Hepatic stellate cell (primary cell): ENCODE measurements around the gene ZBBX.

Experiments
- DNase-seq: peaks from one replicate; pipeline ENCODE4 v3.0.0; 2011; ENCODE audit warnings: low spot score

Gene ZBBX

GRCh38 chr3:167306319-167306718 is 73.8 kb downstream of the ZBBX start:
- DNase-seq: no peak

- no peak for DNase-seq
Observed at GRCh38 chr3:167305340-167305890, 74.7 kb downstream of the ZBBX start.

- no peak for DNase-seq
Observed at GRCh38 chr3:167304077-167304476, 76.0 kb downstream of the ZBBX start.

- no peak for DNase-seq
Observed at GRCh38 chr3:167302678-167303077, 77.4 kb downstream of the ZBBX start.

- no peak for DNase-seq
Observed at GRCh38 chr3:167300207-167300606, 79.9 kb downstream of the ZBBX start.

GRCh38 chr3:167289435-167289834 is 90.7 kb downstream of the ZBBX start:
- no peak for DNase-seq

- DNase-seq: no peak
Observed at GRCh38 chr3:167288737-167289136, 91.4 kb downstream of the ZBBX start.

GRCh38 chr3:167287308-167287707 is 92.8 kb downstream of the ZBBX start:
- DNase-seq: no peak

GRCh38 chr3:167274141-167274874 is 105.8 kb downstream of the ZBBX start:
- DNase-seq: no peak

GRCh38 chr3:167253037-167253436 is 127.1 kb downstream of the ZBBX start:
- no peak for DNase-seq

GRCh38 chr3:167251678-167252077 is 128.4 kb downstream of the ZBBX start:
- DNase-seq: no peak

- no peak for DNase-seq
Observed at GRCh38 chr3:167246252-167246651, 133.8 kb downstream of the ZBBX start.

GRCh38 chr3:167241048-167241845 is 138.8 kb downstream of the ZBBX start:
- no peak for DNase-seq

GRCh38 chr3:167228135-167228534 is 152.0 kb downstream of the ZBBX start:
- DNase-seq: no peak

- DNase-seq: no peak
Observed at GRCh38 chr3:167225821-167226220, 154.3 kb downstream of the ZBBX start.

GRCh38 chr3:167209011-167209410 is 171.1 kb downstream of the ZBBX start:
- no peak for DNase-seq

- DNase-seq: no peak
Observed at GRCh38 chr3:167203062-167203461, 177.0 kb downstream of the ZBBX start.

GRCh38 chr3:167198949-167199600 is 181.0 kb downstream of the ZBBX start:
- no peak for DNase-seq
